Gastroesophageal sphincter (tissue), 3 donors: Measurements from ENCODE around the gene IKBKE.

Source experiments
- POLR2AphosphoS5 ChIP-seq: sonication (generic); formaldehyde crosslinking; IDR thresholded peaks from one replicate; pipeline ENCODE4 v1.6.1; 2017; ENCODE audit warnings: antibody characterized with exemption
- TF ChIP-seq, protein P1 (sequence below), 4 experiments: fragments of 200-600 bp in 2 of 4; fragments of 450-650 bp in 2 of 4; sonication (generic) in 1 of 4; IDR thresholded peaks; one replicate each; pipeline ENCODE4 v1.5.1; 2017 to 2019; ENCODE audit warnings: antibody characterized with exemption in 4 of 4, mild to moderate bottlenecking in 2 of 4, moderate library complexity in 2 of 4

DNA sequence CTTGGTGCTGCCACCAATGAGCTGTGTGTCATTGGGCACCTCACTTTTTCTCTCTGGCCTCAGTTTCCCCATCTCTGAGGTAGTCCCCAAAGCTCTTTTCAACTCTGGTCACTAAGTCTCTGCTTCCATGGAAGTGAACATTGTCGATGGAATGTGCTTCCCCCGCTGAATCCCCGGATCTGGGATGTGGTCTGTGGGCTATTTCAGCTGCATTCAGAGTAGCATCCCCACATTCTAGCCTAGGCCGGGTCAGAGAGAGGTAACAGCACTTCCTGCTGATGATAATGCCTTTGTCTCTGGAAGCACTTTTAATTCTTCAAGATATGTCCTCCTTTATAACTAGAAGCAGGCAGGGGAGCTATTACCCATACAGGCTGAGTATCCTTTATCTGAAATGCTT is 66.9 kb downstream of the IKBKE start:
- TF ChIP-seq, protein P1, sequence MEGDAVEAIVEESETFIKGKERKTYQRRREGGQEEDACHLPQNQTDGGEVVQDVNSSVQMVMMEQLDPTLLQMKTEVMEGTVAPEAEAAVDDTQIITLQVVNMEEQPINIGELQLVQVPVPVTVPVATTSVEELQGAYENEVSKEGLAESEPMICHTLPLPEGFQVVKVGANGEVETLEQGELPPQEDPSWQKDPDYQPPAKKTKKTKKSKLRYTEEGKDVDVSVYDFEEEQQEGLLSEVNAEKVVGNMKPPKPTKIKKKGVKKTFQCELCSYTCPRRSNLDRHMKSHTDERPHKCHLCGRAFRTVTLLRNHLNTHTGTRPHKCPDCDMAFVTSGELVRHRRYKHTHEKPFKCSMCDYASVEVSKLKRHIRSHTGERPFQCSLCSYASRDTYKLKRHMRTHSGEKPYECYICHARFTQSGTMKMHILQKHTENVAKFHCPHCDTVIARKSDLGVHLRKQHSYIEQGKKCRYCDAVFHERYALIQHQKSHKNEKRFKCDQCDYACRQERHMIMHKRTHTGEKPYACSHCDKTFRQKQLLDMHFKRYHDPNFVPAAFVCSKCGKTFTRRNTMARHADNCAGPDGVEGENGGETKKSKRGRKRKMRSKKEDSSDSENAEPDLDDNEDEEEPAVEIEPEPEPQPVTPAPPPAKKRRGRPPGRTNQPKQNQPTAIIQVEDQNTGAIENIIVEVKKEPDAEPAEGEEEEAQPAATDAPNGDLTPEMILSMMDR (IDR thresholded peaks at IDR 0.05) = no peak
- TF ChIP-seq POLR2AphosphoS5 = no peak
